A549 (cell line): ENCODE data around the gene SPIRE1. TPM values are rescaled to one million over a fixed set of nuclear protein-coding genes. Genes with fewer than 3 reads are reported as not detected.

Experiments used
- ATAC-seq, 2 experiments: fragments of 200-7000 bp in 1 of 2; fragments of >200 bp in 1 of 2; cut with Nextera tagmentation in 1 of 2; cut with Tn5 transposase in 1 of 2; 3 replicates each; pipeline versions ENCODE4 v1.8.0 to v1.9.1; 2018 to 2020; ENCODE audit warnings: mild to moderate bottlenecking in 1 of 2, moderate library complexity in 1 of 2
- CTCF ChIA-PET: fragments of 300-600 bp; sonication (Branson Sonifier 250); formaldehyde crosslinking; extraction: SDS; loops from one replicate; lab custom pipeline; 2021; ENCODE audit warnings: antibody characterized with exemption, inconsistent platforms; lab: Yijun Ruan, JAX
- POLR2A ChIA-PET: fragments of 350-600 bp; formaldehyde crosslinking; extraction: SDS; loops from one replicate; lab custom pipeline; 2021; ENCODE audit warnings: antibody characterized with exemption, inconsistent platforms; lab: Yijun Ruan, JAX
- DNase-seq, 2 experiments: peaks; one replicate each; pipeline versions ENCODE4 v3.0.0 to v3.0.0-alpha.2; 2011 to 2016; ENCODE audit warnings: low read depth in 1 of 2, low spot score in 1 of 2
- FAIRE-seq: peaks from 2 replicates; lab custom pipeline; 2011; peaks lifted over from hg19 to GRCh38; lab: Jason Lieb, UNC
- H3K27ac ChIP-seq, 2 experiments: fragments of >200 bp; sonication (Bioruptor Twin); formaldehyde crosslinking; 3 replicates each; pipeline ENCODE4 v1.5.1; 2016 to 2017
- H3K4me1 ChIP-seq: fragments of >200 bp; sonication (Bioruptor Twin); formaldehyde crosslinking; 3 replicates; pipeline ENCODE4 v1.6.1; 2016
- H3K4me2 ChIP-seq: fragments of >200 bp; sonication (Bioruptor Twin); formaldehyde crosslinking; 3 replicates; pipeline ENCODE4 v1.6.1; 2016
- H3K4me3 ChIP-seq: fragments of >200 bp; sonication (Bioruptor Twin); formaldehyde crosslinking; 3 replicates; pipeline ENCODE4 v1.5.1; 2016
- H3K9me3 ChIP-seq: fragments of >200 bp; sonication (Bioruptor Twin); formaldehyde crosslinking; 3 replicates; pipeline ENCODE4 v1.6.1; 2016
- BHLHE40 ChIP-seq: IDR thresholded peaks from 2 replicates; pipeline ENCODE4 v1.6.1; 2012; ENCODE audit warnings: low read depth, low read length, inconsistent platforms
- CBX8 ChIP-seq: fragments of 200-600 bp; sonication (generic); IDR thresholded peaks from 2 replicates; pipeline ENCODE4 v1.6.1; 2016
- CHD2 ChIP-seq: fragments of 150-350 bp; IDR thresholded peaks from 2 replicates; pipeline ENCODE4 v1.6.1; 2014; ENCODE audit warnings: low read length; ENCODE audit not compliant: partially characterized antibody
- CHD4 ChIP-seq: fragments of 200-600 bp; sonication (generic); IDR thresholded peaks from 2 replicates; pipeline ENCODE4 v1.6.1; 2016; ENCODE audit warnings: antibody characterized with exemption, mild to moderate bottlenecking, borderline replicate concordance
- EP300 ChIP-seq, 2 experiments: fragments of >200 bp; sonication (Bioruptor Twin); formaldehyde crosslinking; IDR thresholded peaks; 2 replicates in 1 of 2; 3 replicates in 1 of 2; pipeline ENCODE4 v1.6.1; 2016 to 2017
- ESRRA ChIP-seq: fragments of 150-350 bp; IDR thresholded peaks from 2 replicates; pipeline ENCODE4 v1.6.1; 2014; ENCODE audit warnings: mild to moderate bottlenecking, low read length, borderline replicate concordance
- FOSB ChIP-seq: fragments of 250-450 bp; sonication (Bioruptor Pico); IDR thresholded peaks from 2 replicates; pipeline ENCODE4 v1.5.0; 2020; ENCODE audit warnings: mild to moderate bottlenecking, moderate library complexity
- FOSL2 ChIP-seq, 2 experiments: fragments of 450-650 bp in 1 of 2; fragments of >200 bp in 1 of 2; sonication (Bioruptor Twin) in 1 of 2; formaldehyde crosslinking; IDR thresholded peaks; 2 replicates each; pipeline versions ENCODE4 v1.5.0 to v1.6.1; 2016 to 2020; ENCODE audit warnings: mild to moderate bottlenecking in 1 of 2, moderate library complexity in 1 of 2
- HDAC2 ChIP-seq: fragments of 200-600 bp; sonication (generic); IDR thresholded peaks from 2 replicates; pipeline ENCODE4 v1.6.1; 2016
- HMGXB4 ChIP-seq: fragments of 250-450 bp; sonication (Bioruptor Pico); IDR thresholded peaks from 2 replicates; pipeline ENCODE4 v1.5.0; 2021; ENCODE audit warnings: mild to moderate bottlenecking, moderate library complexity, borderline replicate concordance
- HOXB5 ChIP-seq: fragments of 250-450 bp; sonication (Bioruptor Pico); IDR thresholded peaks from 2 replicates; pipeline ENCODE4 v1.5.0; 2020; ENCODE audit warnings: mild to moderate bottlenecking, moderate library complexity
- KDM1A ChIP-seq: fragments of 200-600 bp; sonication (generic); IDR thresholded peaks from 2 replicates; pipeline ENCODE4 v1.6.1; 2016; ENCODE audit warnings: low read depth, mild to moderate bottlenecking
- KDM5A ChIP-seq: fragments of 200-600 bp; sonication (generic); IDR thresholded peaks from 2 replicates; pipeline ENCODE4 v1.6.1; 2016; ENCODE audit warnings: antibody characterized with exemption, mild to moderate bottlenecking
- MAFK ChIP-seq: fragments of 450-650 bp; IDR thresholded peaks from 2 replicates; pipeline ENCODE4 v1.6.1; 2014; ENCODE audit not compliant: partially characterized antibody
- MAZ ChIP-seq: fragments of 150-350 bp; IDR thresholded peaks from 2 replicates; pipeline ENCODE4 v1.6.1; 2014; ENCODE audit warnings: antibody characterized with exemption, low read depth, low read length, borderline replicate concordance
- MYC ChIP-seq: IDR thresholded peaks from 2 replicates; pipeline ENCODE4 v1.6.1; 2012; ENCODE audit warnings: mild to moderate bottlenecking, inconsistent platforms, low read length, improper control_type of control experiment, borderline replicate concordance
- NPAS2 ChIP-seq: fragments of 250-450 bp; sonication (Bioruptor Pico); IDR thresholded peaks from 2 replicates; pipeline ENCODE4 v1.8.0; 2022; ENCODE audit warnings: mild to moderate bottlenecking, moderate library complexity, borderline replicate concordance
- POLR2A ChIP-seq: IDR thresholded peaks from 2 replicates; pipeline ENCODE4 v1.6.1; 2012; ENCODE audit warnings: mild to moderate bottlenecking, low read length
- POLR2AphosphoS2 ChIP-seq: conservative IDR thresholded peaks from 2 replicates; pipeline ENCODE4 v1.6.1; 2012; ENCODE audit warnings: low read length, improper control_type of control experiment, inconsistent platforms
- RARB ChIP-seq: fragments of 250-450 bp; sonication (Bioruptor Pico); IDR thresholded peaks from 2 replicates; pipeline ENCODE4 v1.8.0; 2021; ENCODE audit warnings: mild to moderate bottlenecking, moderate library complexity
- RCOR1 ChIP-seq: fragments of 150-350 bp; IDR thresholded peaks from 2 replicates; pipeline ENCODE4 v1.6.1; 2014; ENCODE audit warnings: antibody characterized with exemption, low read length, low read depth
- RFX5 ChIP-seq: fragments of 450-650 bp; IDR thresholded peaks from 2 replicates; pipeline ENCODE4 v1.7.1; 2014; ENCODE audit warnings: antibody characterized with exemption, mild to moderate bottlenecking, moderate library complexity
- RNF2 ChIP-seq: fragments of 200-600 bp; sonication (generic); IDR thresholded peaks from 2 replicates; pipeline ENCODE4 v1.6.1; 2016; ENCODE audit warnings: low read depth, mild to moderate bottlenecking, antibody characterized with exemption, moderate library complexity, borderline replicate concordance
- USF2 ChIP-seq: fragments of 450-650 bp; IDR thresholded peaks from 2 replicates; pipeline ENCODE4 v1.6.1; 2014; ENCODE audit warnings: antibody characterized with exemption
- ZC3H11A ChIP-seq: fragments of 450-650 bp; IDR thresholded peaks from 2 replicates; pipeline ENCODE4 v1.6.1; 2014; ENCODE audit warnings: antibody characterized with exemption, mild to moderate bottlenecking
- ZFP36 ChIP-seq: fragments of 450-650 bp; IDR thresholded peaks from 2 replicates; pipeline ENCODE4 v1.6.1; 2014; ENCODE audit warnings: borderline replicate concordance; ENCODE audit not compliant: partially characterized antibody
- WGBS: methylation state at CpG from one replicate; pipeline ENCODE4 v1.1.6; 2017; ENCODE audit errors: missing lambda C conversion rate; 5-methylcytosine and 5-hydroxymethylcytosine counted together
- polyA plus RNA-seq, 4 experiments: library from polyadenylated mRNA; depleted of rRNA in 3 of 4; stranded (reverse); fragments of >200 nt; fragmentation: RNase III in 1 of 4; extraction: RNeasy Plus Mini Kit Qiagen cat#74134 plus additional on column Dnase treatment in 1 of 4; gene quantifications; 2 replicates in 3 of 4; 3 replicates in 1 of 4; pipeline ENCODE4 v1.2.3, GENCODE V29; 2011 to 2017
- TF ChIP-seq, protein P1 (sequence below): IDR thresholded peaks from 2 replicates; pipeline ENCODE4 v1.6.1; 2012
- TF ChIP-seq, protein P2 (sequence below): fragments of >200 bp; sonication (Bioruptor Twin); formaldehyde crosslinking; IDR thresholded peaks from 3 replicates; pipeline ENCODE4 v1.6.1; 2016
- TF ChIP-seq, protein P3 (sequence below): fragments of 250-450 bp; sonication (Bioruptor Pico); IDR thresholded peaks from 2 replicates; pipeline ENCODE4 v1.5.0; 2020; ENCODE audit warnings: low read depth, mild to moderate bottlenecking, moderate library complexity
- TF ChIP-seq, protein P4 (sequence below): fragments of >200 bp; sonication (Bioruptor Twin); formaldehyde crosslinking; IDR thresholded peaks from 3 replicates; pipeline ENCODE4 v1.5.1; 2016
- TF ChIP-seq, protein P5 (sequence below): fragments of >200 bp; sonication (Bioruptor Twin); formaldehyde crosslinking; IDR thresholded peaks from 2 replicates; pipeline ENCODE4 v1.6.1; 2016

SPIRE1 gene
- polyA plus RNA-seq, 2 of the 4 experiments (the other 2 are of a cell fraction) = 8.3 to 29.4 TPM

DNA sequence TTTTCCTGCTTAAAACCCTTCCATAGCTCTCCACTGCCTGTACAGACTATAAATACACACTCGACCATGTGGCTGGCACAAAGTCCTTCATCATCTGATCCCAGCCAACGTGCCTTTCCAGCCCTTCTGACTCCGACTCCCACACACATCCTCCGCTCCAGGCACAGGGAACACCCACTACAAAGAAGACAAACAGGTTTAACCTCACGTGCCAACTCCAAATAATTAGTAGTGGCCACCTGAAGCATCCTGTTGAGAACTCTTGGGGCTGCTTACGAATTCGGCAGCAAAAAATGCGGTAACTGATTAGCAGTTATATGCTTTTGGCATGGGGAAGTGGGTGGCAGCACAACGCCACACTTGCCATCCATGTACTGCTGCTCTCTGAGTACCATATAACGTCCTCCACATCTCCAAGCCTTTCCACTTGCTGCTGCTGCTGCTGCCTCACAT lies 12.1 kb downstream of the SPIRE1 start:
- ATAC-seq (no peak), FAIRE-seq (no peak), DNase-seq (no peak)
- WGBS = 82% methylated on average over 10 of the region's 10 CpGs
- Histone ChIP-seq H3K4me3 (no peak overlapping the region), H3K4me2 (no peak overlapping the region), H3K9me3 (no peaks in the 10 kb centered on the region), H3K4me1 (peaks cover 27% of the 10 kb centered on the region), H3K27ac (no peak overlapping the region)
- POLR2A ChIA-PET = no interaction called here
- TF ChIP-seq, protein P1, sequence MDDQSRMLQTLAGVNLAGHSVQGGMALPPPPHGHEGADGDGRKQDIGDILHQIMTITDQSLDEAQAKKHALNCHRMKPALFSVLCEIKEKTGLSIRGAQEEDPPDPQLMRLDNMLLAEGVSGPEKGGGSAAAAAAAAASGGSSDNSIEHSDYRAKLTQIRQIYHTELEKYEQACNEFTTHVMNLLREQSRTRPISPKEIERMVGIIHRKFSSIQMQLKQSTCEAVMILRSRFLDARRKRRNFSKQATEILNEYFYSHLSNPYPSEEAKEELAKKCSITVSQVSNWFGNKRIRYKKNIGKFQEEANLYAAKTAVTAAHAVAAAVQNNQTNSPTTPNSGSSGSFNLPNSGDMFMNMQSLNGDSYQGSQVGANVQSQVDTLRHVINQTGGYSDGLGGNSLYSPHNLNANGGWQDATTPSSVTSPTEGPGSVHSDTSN = no peak
- no peak for TF ChIP-seq KDM5A
- no peak for TF ChIP-seq CHD2
- TF ChIP-seq RARB = no peak
- TF ChIP-seq POLR2A = no peak
- TF ChIP-seq, protein P2, sequence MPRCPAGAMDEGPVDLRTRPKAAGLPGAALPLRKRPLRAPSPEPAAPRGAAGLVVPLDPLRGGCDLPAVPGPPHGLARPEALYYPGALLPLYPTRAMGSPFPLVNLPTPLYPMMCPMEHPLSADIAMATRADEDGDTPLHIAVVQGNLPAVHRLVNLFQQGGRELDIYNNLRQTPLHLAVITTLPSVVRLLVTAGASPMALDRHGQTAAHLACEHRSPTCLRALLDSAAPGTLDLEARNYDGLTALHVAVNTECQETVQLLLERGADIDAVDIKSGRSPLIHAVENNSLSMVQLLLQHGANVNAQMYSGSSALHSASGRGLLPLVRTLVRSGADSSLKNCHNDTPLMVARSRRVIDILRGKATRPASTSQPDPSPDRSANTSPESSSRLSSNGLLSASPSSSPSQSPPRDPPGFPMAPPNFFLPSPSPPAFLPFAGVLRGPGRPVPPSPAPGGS = no peak
- TF ChIP-seq, protein P3, sequence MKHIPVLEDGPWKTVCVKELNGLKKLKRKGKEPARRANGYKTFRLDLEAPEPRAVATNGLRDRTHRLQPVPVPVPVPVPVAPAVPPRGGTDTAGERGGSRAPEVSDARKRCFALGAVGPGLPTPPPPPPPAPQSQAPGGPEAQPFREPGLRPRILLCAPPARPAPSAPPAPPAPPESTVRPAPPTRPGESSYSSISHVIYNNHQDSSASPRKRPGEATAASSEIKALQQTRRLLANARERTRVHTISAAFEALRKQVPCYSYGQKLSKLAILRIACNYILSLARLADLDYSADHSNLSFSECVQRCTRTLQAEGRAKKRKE = no peak
- TF ChIP-seq CHD4 = no peak
- TF ChIP-seq, protein P4, sequence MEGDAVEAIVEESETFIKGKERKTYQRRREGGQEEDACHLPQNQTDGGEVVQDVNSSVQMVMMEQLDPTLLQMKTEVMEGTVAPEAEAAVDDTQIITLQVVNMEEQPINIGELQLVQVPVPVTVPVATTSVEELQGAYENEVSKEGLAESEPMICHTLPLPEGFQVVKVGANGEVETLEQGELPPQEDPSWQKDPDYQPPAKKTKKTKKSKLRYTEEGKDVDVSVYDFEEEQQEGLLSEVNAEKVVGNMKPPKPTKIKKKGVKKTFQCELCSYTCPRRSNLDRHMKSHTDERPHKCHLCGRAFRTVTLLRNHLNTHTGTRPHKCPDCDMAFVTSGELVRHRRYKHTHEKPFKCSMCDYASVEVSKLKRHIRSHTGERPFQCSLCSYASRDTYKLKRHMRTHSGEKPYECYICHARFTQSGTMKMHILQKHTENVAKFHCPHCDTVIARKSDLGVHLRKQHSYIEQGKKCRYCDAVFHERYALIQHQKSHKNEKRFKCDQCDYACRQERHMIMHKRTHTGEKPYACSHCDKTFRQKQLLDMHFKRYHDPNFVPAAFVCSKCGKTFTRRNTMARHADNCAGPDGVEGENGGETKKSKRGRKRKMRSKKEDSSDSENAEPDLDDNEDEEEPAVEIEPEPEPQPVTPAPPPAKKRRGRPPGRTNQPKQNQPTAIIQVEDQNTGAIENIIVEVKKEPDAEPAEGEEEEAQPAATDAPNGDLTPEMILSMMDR = no peak
- no peak for TF ChIP-seq NPAS2 (CRISPR knock-in tag)
- TF ChIP-seq MAFK = no peak
- no peak for TF ChIP-seq KDM1A
- no peak for TF ChIP-seq MAZ
- TF ChIP-seq MYC = no peak
- no peak for TF ChIP-seq RFX5
- no peak for TF ChIP-seq USF2
- no peak for TF ChIP-seq BHLHE40
- no peak for TF ChIP-seq ESRRA
- CTCF ChIA-PET = no interaction called here

DNA sequence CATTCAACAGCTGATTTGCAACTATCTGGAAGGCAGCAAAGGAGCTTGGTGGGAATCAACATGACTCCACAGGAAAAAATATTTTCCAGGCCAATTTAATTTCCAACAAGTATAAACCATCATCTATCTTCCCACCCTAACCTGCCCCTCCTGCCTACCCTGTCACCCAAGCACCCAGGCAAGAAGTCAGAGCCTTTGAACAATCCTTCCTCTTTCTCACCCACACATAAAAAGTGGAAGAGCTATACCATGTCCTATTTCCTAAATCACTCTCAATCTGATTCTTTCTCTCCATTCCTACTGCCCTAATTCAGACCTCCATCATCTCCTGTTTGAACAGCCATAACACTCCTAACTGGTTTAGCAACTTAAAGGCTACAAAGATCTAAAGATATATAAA lies 12.7 kb downstream of the SPIRE1 start:
- Histone ChIP-seq H3K4me2 (no peak overlapping the region), H3K9me3 (no peaks in the 10 kb centered on the region), H3K4me3 (no peak overlapping the region), H3K4me1 (peaks cover 27% of the 10 kb centered on the region), H3K27ac (no peak overlapping the region)
- ChIA-PET CTCF (no interaction called here), POLR2A (no interaction called here)
- FAIRE-seq (no peak), ATAC-seq (no peak), DNase-seq (no peak)
- TF ChIP-seq ZC3H11A (no peak), HOXB5 (CRISPR knock-in tag) (no peak), HMGXB4 (no peak), RCOR1 (no peak), FOSB (CRISPR knock-in tag) (no peak), ZFP36 (no peak), USF2 (no peak), CBX8 (no peak), POLR2AphosphoS2 (no peak), EP300 (IDR thresholded peaks at IDR 0.05) (no peak), FOSL2 (IDR thresholded peaks at IDR 0.05) (no peak), FOSL2 (CRISPR knock-in tag; IDR thresholded peaks at IDR 0.05) (no peak), HDAC2 (no peak), BHLHE40 (no peak), RNF2 (no peak)
- TF ChIP-seq, protein P5, sequence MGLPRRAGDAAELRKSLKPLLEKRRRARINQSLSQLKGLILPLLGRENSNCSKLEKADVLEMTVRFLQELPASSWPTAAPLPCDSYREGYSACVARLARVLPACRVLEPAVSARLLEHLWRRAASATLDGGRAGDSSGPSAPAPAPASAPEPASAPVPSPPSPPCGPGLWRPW = no peak
